GM21717 (cell line): Measurements from ENCODE around the gene EEF1AKMT1.
"Not testable (repeated sequence)": the region's sequence is repeated elsewhere in the genome, so short reads cannot be mapped to it uniquely, and the experiment has no call there.

Experiments used
- ATAC-seq: cut with Tn5 transposase; IDR thresholded peaks from one replicate; pipeline ENCODE4 v1.9.1; 2021; ENCODE audit warnings: mild to moderate bottlenecking, moderate library complexity; ENCODE audit not compliant: unreplicated experiment

The EEF1AKMT1 gene

GRCh38 chr13:20779405-20779804 is 5.6 kb upstream of the EEF1AKMT1 start:
- no peak for ATAC-seq

- no peak for ATAC-seq
Observed at GRCh38 chr13:20778311-20778710, 4.5 kb upstream of the EEF1AKMT1 start.

- ATAC-seq: no peak
Observed at GRCh38 chr13:20776751-20777150, 3.0 kb upstream of the EEF1AKMT1 start.

GRCh38 chr13:20775961-20776360 is 2.2 kb upstream of the EEF1AKMT1 start:
- no peak for ATAC-seq

GRCh38 chr13:20774746-20775145 is 985 bp upstream of the EEF1AKMT1 start:
- no peak for ATAC-seq

GRCh38 chr13:20772401-20773131 is 1.2 kb downstream of the EEF1AKMT1 start:
- ATAC-seq: no peak

GRCh38 chr13:20769834-20770233 is 3.9 kb downstream of the EEF1AKMT1 start:
- ATAC-seq: no peak

GRCh38 chr13:20769091-20769490 is 4.7 kb downstream of the EEF1AKMT1 start:
- no peak for ATAC-seq

GRCh38 chr13:20767309-20767943 is 6.3 kb downstream of the EEF1AKMT1 start:
- no peak for ATAC-seq

GRCh38 chr13:20760872-20761271 is 12.9 kb downstream of the EEF1AKMT1 start:
- ATAC-seq: no peak

GRCh38 chr13:20754009-20754408 is 19.8 kb downstream of the EEF1AKMT1 start:
- no peak for ATAC-seq

- no peak for ATAC-seq
Observed at GRCh38 chr13:20749377-20749776, 24.4 kb downstream of the EEF1AKMT1 start.

- ATAC-seq: not testable (repeated sequence)
Observed at GRCh38 chr13:20743830-20744404, 29.8 kb downstream of the EEF1AKMT1 start.

GRCh38 chr13:20740021-20740420 is 33.7 kb downstream of the EEF1AKMT1 start:
- no peak for ATAC-seq

- ATAC-seq: no peak
Observed at GRCh38 chr13:20738616-20739015, 35.1 kb downstream of the EEF1AKMT1 start.

- ATAC-seq: no peak
Observed at GRCh38 chr13:20729633-20730585, 43.9 kb downstream of the EEF1AKMT1 start.

- no peak for ATAC-seq
Observed at GRCh38 chr13:20728579-20729311, 45.0 kb downstream of the EEF1AKMT1 start.

GRCh38 chr13:20727856-20728255 is 45.9 kb downstream of the EEF1AKMT1 start:
- no peak for ATAC-seq

GRCh38 chr13:20721454-20722357 is 52.1 kb downstream of the EEF1AKMT1 start:
- ATAC-seq: no peak
